NT2/D1 (cell line): ENCODE measurements around the gene KRT6A.

Experiments used
- YY1 ChIP-seq: IDR thresholded peaks from 2 replicates; pipeline ENCODE4 v1.6.1; 2011; ENCODE audit not compliant: insufficient read length, insufficient read depth
- ZNF274 ChIP-seq: IDR thresholded peaks from 2 replicates; pipeline ENCODE4 v1.6.1; 2011; ENCODE audit warnings: mild to moderate bottlenecking, low read depth, low read length

DNA sequence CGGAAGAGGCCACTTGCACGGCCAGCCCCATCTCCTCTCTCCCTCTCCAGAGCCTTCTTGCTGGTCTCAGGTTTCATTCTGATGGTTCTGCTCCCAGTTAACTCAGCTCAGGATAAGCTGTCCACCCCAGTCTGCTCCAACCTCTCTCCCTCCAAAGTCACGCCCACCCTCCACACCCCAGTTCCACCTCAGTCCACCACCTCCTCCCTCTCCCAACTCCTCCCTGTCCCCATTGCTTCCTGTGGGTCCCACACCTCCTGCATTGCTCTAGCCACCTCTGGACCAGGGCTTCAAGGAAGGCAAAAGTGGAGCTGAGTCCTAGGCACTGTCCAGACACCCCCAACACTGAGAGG, 46.7 kb upstream of the KRT6A start:
- no peak for TF ChIP-seq YY1
- TF ChIP-seq ZNF274: no peak
